OCI-LY1 (cell line): Measurements from ENCODE around the gene FADS6.

Source experiments
- H2AFZ ChIP-seq: fragments of 200-600 bp; sonication (generic), shearing (Covaris generic); 2 replicates; pipeline ENCODE4 v1.6.0; 2014; ENCODE audit warnings: antibody characterized with exemption, mild to moderate bottlenecking, low read length
- H3F3A ChIP-seq: fragments of 200-600 bp; sonication (generic), shearing (Covaris generic); 2 replicates; pipeline ENCODE4 v1.6.0; 2014; ENCODE audit warnings: mild to moderate bottlenecking, antibody characterized with exemption, low read length, moderate library complexity; ENCODE audit not compliant: insufficient read depth
- H3K27ac ChIP-seq: fragments of 200-600 bp; sonication (generic); 2 replicates; pipeline ENCODE4 v1.5.1; 2014; ENCODE audit warnings: low read length, mixed run types, mild to moderate bottlenecking, low read depth; ENCODE audit not compliant: poor library complexity, severe bottlenecking
- H3K27me3 ChIP-seq: fragments of 200-600 bp; sonication (generic); 2 replicates; pipeline ENCODE4 v1.6.0; 2014; ENCODE audit warnings: antibody characterized with exemption, mild to moderate bottlenecking, low read length, moderate library complexity; ENCODE audit not compliant: insufficient read depth
- H3K36me3 ChIP-seq: fragments of 200-600 bp; sonication (generic); 2 replicates; pipeline ENCODE4 v1.6.1; 2014; ENCODE audit warnings: mild to moderate bottlenecking, antibody characterized with exemption, low read length, moderate library complexity, mixed read lengths; ENCODE audit not compliant: insufficient read depth
- H3K4me1 ChIP-seq: fragments of 200-600 bp; sonication (generic); 2 replicates; pipeline ENCODE4 v1.5.1; 2014; ENCODE audit warnings: mild to moderate bottlenecking, low read length, moderate library complexity; ENCODE audit not compliant: insufficient read depth, severe bottlenecking
- H3K4me2 ChIP-seq: fragments of 200-600 bp; sonication (generic), shearing (Covaris generic); 2 replicates; pipeline ENCODE4 v1.6.1; 2014; ENCODE audit warnings: low read length
- H3K4me3 ChIP-seq: fragments of 200-600 bp; sonication (generic); 2 replicates; pipeline ENCODE4 v1.5.1; 2014; ENCODE audit warnings: low read length, low read depth, mild to moderate bottlenecking, mixed read lengths; ENCODE audit not compliant: poor library complexity, severe bottlenecking
- H3K79me2 ChIP-seq: fragments of 200-600 bp; shearing (Covaris generic); 2 replicates; pipeline ENCODE4 v1.6.1; 2016; ENCODE audit warnings: mixed run types, low read length, mixed read lengths; ENCODE audit not compliant: insufficient read depth
- H3K9ac ChIP-seq: fragments of 200-600 bp; sonication (generic), shearing (Covaris generic); 2 replicates; pipeline ENCODE4 v1.6.1; 2014; ENCODE audit warnings: mild to moderate bottlenecking, low read length, mixed read lengths
- H3K9me2 ChIP-seq: fragments of 200-600 bp; sonication (generic), shearing (Covaris generic); 2 replicates; pipeline ENCODE4 v1.6.1; 2014; ENCODE audit warnings: low read depth, mild to moderate bottlenecking, low read length, mixed read lengths
- H3K9me3 ChIP-seq: fragments of 200-600 bp; shearing (Covaris generic); 2 replicates; pipeline ENCODE4 v1.6.1; 2014; ENCODE audit warnings: low read length, mixed read lengths
- H4K20me1 ChIP-seq: fragments of 200-600 bp; sonication (generic), shearing (Covaris generic); 2 replicates; pipeline ENCODE4 v1.6.0; 2016; ENCODE audit warnings: mild to moderate bottlenecking, low read length; ENCODE audit not compliant: insufficient read depth
- CTCF ChIP-seq: fragments of 200-600 bp; sonication (generic), shearing (Covaris generic); IDR thresholded peaks from 2 replicates; pipeline ENCODE4 v1.5.1; 2017; ENCODE audit warnings: mild to moderate bottlenecking, antibody characterized with exemption, low read length, moderate library complexity, mixed read lengths
- EZH2 ChIP-seq: fragments of 200-600 bp; sonication (generic), shearing (Covaris generic); IDR thresholded peaks from 2 replicates; pipeline ENCODE4 v1.8.0; 2017; ENCODE audit warnings: borderline replicate concordance, mixed run types, mild to moderate bottlenecking, antibody characterized with exemption, low read length, moderate library complexity, mixed read lengths

FADS6 gene

GRCh38 chr17:74851612-74852236 lies 41.7 kb downstream of the FADS6 start:
- H3K9me3 ChIP-seq: no peaks in the 10 kb centered on the region
- no peaks in the 10 kb centered on the region for H4K20me1 ChIP-seq
- no peak overlapping the region for H3K27ac ChIP-seq
- no peaks in the 10 kb centered on the region for H3K79me2 ChIP-seq
- H3K36me3 ChIP-seq: no peaks in the 10 kb centered on the region
- H2AFZ ChIP-seq: no peak overlapping the region
- no peak overlapping the region for H3K4me3 ChIP-seq
- no peaks in the 10 kb centered on the region for H3K4me1 ChIP-seq
- H3K9me2 ChIP-seq: no peaks in the 10 kb centered on the region
- TF ChIP-seq EZH2: no peak
- no peak for TF ChIP-seq CTCF
- no peak overlapping the region for H3K4me2 ChIP-seq
- 0 out of 2 replicates have a peak, but pooled peaks cover 3% of the 10 kb centered on the region for H3K27me3 ChIP-seq
- H3K9ac ChIP-seq: no peak overlapping the region
- H3F3A ChIP-seq: no peaks in the 10 kb centered on the region

- H3K4me3 ChIP-seq: no peak overlapping the region
- no peak overlapping the region for H2AFZ ChIP-seq
- no peak overlapping the region for H3K4me2 ChIP-seq
- TF ChIP-seq CTCF (no peak), EZH2 (no peak)
- H3K9me2 ChIP-seq: no peaks in the 10 kb centered on the region
- H3K36me3 ChIP-seq: no peaks in the 10 kb centered on the region
- H3K4me1 ChIP-seq: no peaks in the 10 kb centered on the region
- no peaks in the 10 kb centered on the region for H3F3A ChIP-seq
- no peaks in the 10 kb centered on the region for H4K20me1 ChIP-seq
- no peaks in the 10 kb centered on the region for H3K9me3 ChIP-seq
- no peak overlapping the region for H3K9ac ChIP-seq
- 0 out of 2 replicates have a peak, but pooled peaks cover 3% of the 10 kb centered on the region for H3K27me3 ChIP-seq
- H3K79me2 ChIP-seq: no peaks in the 10 kb centered on the region
- no peak overlapping the region for H3K27ac ChIP-seq
Measured at GRCh38 chr17:74850914-74851313, 42.5 kb downstream of the FADS6 start.

- Histone ChIP-seq H3K27ac (no peak overlapping the region), H3K4me1 (no peaks in the 10 kb centered on the region), H3K9ac (no peak overlapping the region), H3K9me2 (no peaks in the 10 kb centered on the region), H3F3A (no peaks in the 10 kb centered on the region), H3K4me2 (no peak overlapping the region), H4K20me1 (no peaks in the 10 kb centered on the region), H3K36me3 (no peaks in the 10 kb centered on the region), H3K27me3 (0 out of 2 replicates have a peak, but pooled peaks cover 3% of the 10 kb centered on the region), H3K79me2 (no peaks in the 10 kb centered on the region), H2AFZ (no peak overlapping the region), H3K4me3 (no peak overlapping the region), H3K9me3 (no peaks in the 10 kb centered on the region)
- no peak for TF ChIP-seq CTCF
- TF ChIP-seq EZH2: no peak
Measured at GRCh38 chr17:74850310-74850709, 43.1 kb downstream of the FADS6 start.
